Retinal pigment epithelial cell (primary cell): ENCODE data around the gene GPR82.
"Not testable (repeated sequence)": the region's sequence is repeated elsewhere in the genome, so short reads cannot be mapped to it uniquely, and the experiment has no call there.

ENCODE experiments used
- DNase-seq: peaks from one replicate; pipeline ENCODE4 v3.0.0-alpha.2; 2010; ENCODE audit warnings: low read depth
- H3K4me3 ChIP-seq: 2 replicates; pipeline ENCODE4 v1.5.1; 2011; ENCODE audit warnings: mild to moderate bottlenecking, low read length, control low read depth, moderate library complexity
- CTCF ChIP-seq: conservative IDR thresholded peaks from 2 replicates; pipeline ENCODE4 v1.5.1; 2011; ENCODE audit warnings: low read depth, low read length, control low read depth, inconsistent platforms

GPR82 gene

GRCh38 chrX:41723826-41724225 is at the start of gene GPR82:
GPR82 (plus strand) TSS chrX:41724181; CDS start chrX:41727027, 2,846 bp downstream.
- TF ChIP-seq CTCF, result no peak
- no peak within 1 kb of the TSS for H3K4me3 ChIP-seq

GRCh38 chrX:41676361-41676760 is 47.6 kb upstream of the GPR82 start:
- not testable (repeated sequence) for DNase-seq, H3K4me3 ChIP-seq

More at GRCh38 chrX:41723826-41724225, at the start of gene GPR82:
- DNase-seq, result no peak

- no peak overlapping the region for H3K4me3 ChIP-seq
- DNase-seq, result no peak
- no peak for TF ChIP-seq CTCF
Observed at GRCh38 chrX:41677183-41678060, 46.6 kb upstream of the GPR82 start.

- TF ChIP-seq CTCF, result no peak
- DNase-seq, result no peak
- H3K4me3 ChIP-seq, result no peak overlapping the region
Observed at GRCh38 chrX:41684138-41684537, 39.8 kb upstream of the GPR82 start.

- no peak for DNase-seq
- TF ChIP-seq CTCF, result no peak
- no peak overlapping the region for H3K4me3 ChIP-seq
Observed at GRCh38 chrX:41684940-41685339, 39.0 kb upstream of the GPR82 start.

- H3K4me3 ChIP-seq, result no peak overlapping the region
- DNase-seq, result no peak
- no peak for TF ChIP-seq CTCF
Observed at GRCh38 chrX:41686788-41687187, 37.2 kb upstream of the GPR82 start.

GRCh38 chrX:41688156-41688555 is 35.8 kb upstream of the GPR82 start:
- TF ChIP-seq CTCF, result no peak
- DNase-seq, result no peak
- no peak overlapping the region for H3K4me3 ChIP-seq
